Neutrophil (primary cell): ENCODE results near the gene TMOD3.

ENCODE experiments used
- H3K27ac ChIP-seq: fragments of 200-600 bp; sonication (generic); 2 replicates; pipeline ENCODE4 v1.5.1; 2016; ENCODE audit warnings: mild to moderate bottlenecking, moderate library complexity
- H3K27me3 ChIP-seq: fragments of 200-600 bp; sonication (generic); 2 replicates; pipeline ENCODE4 v1.6.0; 2016; ENCODE audit warnings: mild to moderate bottlenecking
- H3K36me3 ChIP-seq: fragments of 200-600 bp; sonication (generic); 2 replicates; pipeline ENCODE4 v1.5.1; 2017
- H3K4me1 ChIP-seq, 2 experiments: fragments of 200-600 bp in 1 of 2; sonication (generic) in 1 of 2; 1 replicate in 1 of 2; 2 replicates in 1 of 2; pipeline versions ENCODE4 v1.5.1 to v1.6.1; 2013 to 2016; ENCODE audit warnings: low read depth in 1 of 2, low read length in 1 of 2, mild to moderate bottlenecking in 1 of 2, moderate library complexity in 1 of 2; ENCODE audit not compliant: control insufficient read depth in 1 of 2, insufficient read depth in 1 of 2
- H3K4me3 ChIP-seq, 2 experiments: fragments of 200-600 bp in 1 of 2; sonication (generic) in 1 of 2; 1 replicate in 1 of 2; 2 replicates in 1 of 2; pipeline ENCODE4 v1.5.1; 2013 to 2016; ENCODE audit warnings: low read depth in 1 of 2, low read length in 1 of 2, mild to moderate bottlenecking in 1 of 2, moderate library complexity in 1 of 2
- H3K9me3 ChIP-seq: fragments of 200-600 bp; sonication (generic); 2 replicates; pipeline ENCODE4 v1.5.1; 2016
- TF ChIP-seq, protein P1 (sequence below): fragments of 200-600 bp; sonication (generic); IDR thresholded peaks from 2 replicates; pipeline ENCODE4 v1.5.1; 2016; ENCODE audit warnings: antibody characterized with exemption

Gene TMOD3

DNA sequence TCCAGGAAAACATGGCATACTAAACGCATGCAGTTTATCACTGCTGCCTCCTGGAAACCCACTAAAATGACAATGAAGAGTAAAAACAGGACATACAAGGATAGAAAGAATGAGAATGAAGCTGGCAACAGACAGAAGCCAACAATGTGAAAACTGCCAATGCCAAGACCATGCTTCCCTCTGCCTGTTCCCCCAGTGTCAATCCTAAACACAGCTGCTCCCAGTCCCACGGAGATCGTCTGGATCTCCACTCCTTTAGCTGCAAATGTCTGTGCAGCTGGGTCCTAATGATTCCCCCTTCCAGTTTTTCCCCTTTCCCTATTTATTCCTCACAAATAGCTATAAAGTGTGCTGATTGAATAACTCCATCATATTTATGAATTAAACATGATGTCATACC, 126.1 kb downstream of the TMOD3 start:
- H3K4me1 ChIP-seq, result no peaks in the 10 kb centered on the region
- TF ChIP-seq, protein P1, sequence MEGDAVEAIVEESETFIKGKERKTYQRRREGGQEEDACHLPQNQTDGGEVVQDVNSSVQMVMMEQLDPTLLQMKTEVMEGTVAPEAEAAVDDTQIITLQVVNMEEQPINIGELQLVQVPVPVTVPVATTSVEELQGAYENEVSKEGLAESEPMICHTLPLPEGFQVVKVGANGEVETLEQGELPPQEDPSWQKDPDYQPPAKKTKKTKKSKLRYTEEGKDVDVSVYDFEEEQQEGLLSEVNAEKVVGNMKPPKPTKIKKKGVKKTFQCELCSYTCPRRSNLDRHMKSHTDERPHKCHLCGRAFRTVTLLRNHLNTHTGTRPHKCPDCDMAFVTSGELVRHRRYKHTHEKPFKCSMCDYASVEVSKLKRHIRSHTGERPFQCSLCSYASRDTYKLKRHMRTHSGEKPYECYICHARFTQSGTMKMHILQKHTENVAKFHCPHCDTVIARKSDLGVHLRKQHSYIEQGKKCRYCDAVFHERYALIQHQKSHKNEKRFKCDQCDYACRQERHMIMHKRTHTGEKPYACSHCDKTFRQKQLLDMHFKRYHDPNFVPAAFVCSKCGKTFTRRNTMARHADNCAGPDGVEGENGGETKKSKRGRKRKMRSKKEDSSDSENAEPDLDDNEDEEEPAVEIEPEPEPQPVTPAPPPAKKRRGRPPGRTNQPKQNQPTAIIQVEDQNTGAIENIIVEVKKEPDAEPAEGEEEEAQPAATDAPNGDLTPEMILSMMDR, result no peak
- H3K36me3 ChIP-seq, result peaks cover 84% of the 10 kb centered on the region
- no peak overlapping the region for H3K4me3 ChIP-seq
- no peak overlapping the region for H3K27ac ChIP-seq
- H3K27me3 ChIP-seq, result no peaks in the 10 kb centered on the region
- H3K9me3 ChIP-seq, result no peaks in the 10 kb centered on the region
